Testis (tissue), 3 donors: ENCODE measurements around the gene WDR87. TPM values are rescaled to one million over a fixed set of nuclear protein-coding genes. Genes with fewer than 3 reads are reported as not detected.

ENCODE experiments used
- DNase-seq: peaks from one replicate; pipeline ENCODE4 v3.0.0-alpha.2; 2019
- H3K27ac ChIP-seq, 2 donors: fragments of 200-600 bp; sonication (generic); one replicate each; pipeline ENCODE4 v1.5.1; 2019
- H3K27me3 ChIP-seq: fragments of 200-600 bp; sonication (generic); one replicate; pipeline ENCODE4 v1.5.1; 2019
- H3K36me3 ChIP-seq: fragments of 200-600 bp; sonication (generic); one replicate; pipeline ENCODE4 v1.5.1; 2017; ENCODE audit warnings: low read depth; ENCODE audit errors: missing control alignments
- H3K4me1 ChIP-seq: fragments of 200-600 bp; sonication (generic); one replicate; pipeline ENCODE4 v1.5.1; 2019
- H3K4me3 ChIP-seq, 2 donors: fragments of 200-600 bp; sonication (generic); one replicate each; pipeline ENCODE4 v1.5.1; 2017 to 2019
- H3K9me3 ChIP-seq: fragments of 200-600 bp; sonication (generic); one replicate; pipeline ENCODE4 v1.5.1; 2017
- CTCF ChIP-seq, 3 experiments: fragments of 450-650 bp in 2 of 3; fragments of 200-600 bp in 1 of 3; sonication (generic) in 1 of 3; IDR thresholded peaks; one replicate each; pipeline ENCODE4 v1.5.1; 2016 to 2019; ENCODE audit warnings: antibody characterized with exemption in 3 of 3, mild to moderate bottlenecking in 2 of 3, moderate library complexity in 1 of 3
- POLR2A ChIP-seq: fragments of 450-650 bp; IDR thresholded peaks from one replicate; pipeline ENCODE4 v1.6.1; 2017; ENCODE audit warnings: antibody characterized with exemption, mild to moderate bottlenecking, moderate library complexity
- WGBS, 2 donors: methylation state at CpG; one replicate each; pipeline ENCODE4 v1.1.5; 2018; 5-methylcytosine and 5-hydroxymethylcytosine counted together
- intact Hi-C: fragments of 100-400 bp; cut with DNase I; formaldehyde crosslinking; loops from one replicate; pipeline ENCODE4 v1.15.1; 2023; ENCODE audit warnings: low total_unique reads
- polyA plus RNA-seq: library from polyadenylated mRNA; stranded (reverse); fragments of 350-450 nt; fragmentation: Illumina TruSeq; extraction: RNeasy Lipid Tissue Mini Kit (QIAGEN cat#74804); gene quantifications from one replicate; pipeline ENCODE4 v1.2.3, GENCODE V29; 2014; ENCODE audit warnings: low read depth, low replicate concordance; ENCODE audit not compliant: insufficient read depth
- total RNA-seq, 2 donors: library from RNA; depleted of rRNA; stranded (reverse); fragments of >200 nt; gene quantifications; one replicate each; pipeline ENCODE4 v1.2.3, GENCODE V29; 2016

Gene WDR87
- total and polyA plus RNA-seq, 3 donors from 2014 or later, result 12.1 to 22.0 (median 15.3) TPM

GRCh38 chr19:37845932-37846331 lies 60.5 kb downstream of the WDR87 start:
- DNase-seq, result no peak
- Histone ChIP-seq H3K4me1 (no peaks in the 10 kb centered on the region), H3K4me3 (no peak overlapping the region), H3K36me3 (no peaks in the 10 kb centered on the region), H3K27ac (no peak overlapping the region), H3K9me3 (no peaks in the 10 kb centered on the region), H3K27me3 (no peaks in the 10 kb centered on the region)
- intact Hi-C loops, result no loop called here
- no peak for TF ChIP-seq CTCF (IDR thresholded peaks at IDR 0.05)
- no peak for TF ChIP-seq POLR2A
- WGBS, 2 donors, result 71 to 72% methylated on average over 2 of the region's 2 CpGs

Other genes starting within 250 kb of the WDR87 start
- gene ZNF607, start 186.8 kb downstream of the WDR87 start, total RNA-seq, result 10 to 100 TPM in 1 of 2 donors, 1 to 10 TPM in 1; 7.7 to 10.2 TPM
- gene ZNF607, start 186.8 kb downstream of the WDR87 start, polyA plus RNA-seq, result 9.6 TPM
- 10 to 100 TPM; 13.4 to 17.8 TPM for gene ZNF573, start 127.0 kb downstream of the WDR87 start, total RNA-seq
- 12.7 TPM for gene ZNF573, start 127.0 kb downstream of the WDR87 start, polyA plus RNA-seq
- 10 to 100 TPM; 43.7 to 47.6 TPM for gene SIPA1L3, start 614 bp upstream of the WDR87 start, total RNA-seq
- gene SIPA1L3, start 614 bp upstream of the WDR87 start, polyA plus RNA-seq, result 21.1 TPM